ACHN (cell line): Measurements from ENCODE around the gene SMIM31.

Experiments used
- DNase-seq: peaks from one replicate; pipeline ENCODE4 v3.0.0-alpha.2; 2015
- in situ Hi-C: cut with HindIII; loops from 2 replicates; pipeline ENCODE4 v1.10.0; 2017; ENCODE audit warnings: low sequenced_read_pairs, low pct_ligation_motif_present, low pct_unique_long_range_greater_than_20kb

The SMIM31 gene

GRCh38 chr4:164779080-164779479, 25.1 kb downstream of the SMIM31 start:
- DNase-seq, result no peak
- in situ Hi-C loops, result no loop called here

DNA sequence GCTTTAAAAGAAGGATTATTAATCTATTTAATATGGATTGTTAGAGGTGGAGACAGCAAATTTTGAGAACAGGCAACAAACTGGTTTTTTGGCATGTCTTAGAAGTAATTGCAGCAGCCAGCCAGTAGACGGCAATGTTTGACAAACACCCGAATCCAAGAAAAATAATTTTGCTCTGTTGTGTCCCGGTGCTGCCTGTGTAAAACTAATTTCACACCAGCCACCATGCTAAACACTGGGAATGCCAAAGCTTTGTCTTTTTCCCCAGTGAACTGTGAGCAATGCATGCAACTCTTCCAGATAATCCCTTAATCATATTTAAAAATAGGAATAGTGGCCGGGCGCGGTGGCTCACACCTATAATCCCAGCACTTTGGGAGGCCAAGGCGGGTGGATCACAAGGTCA, 25.9 kb downstream of the SMIM31 start:
- in situ Hi-C loops, result no loop called here
- DNase-seq, result peak; percentile 41

- in situ Hi-C loops, result no loop called here
- no peak for DNase-seq
These were observed 26.9 kb downstream of the SMIM31 start for GRCh38 chr4:164780839-164781238.

DNA sequence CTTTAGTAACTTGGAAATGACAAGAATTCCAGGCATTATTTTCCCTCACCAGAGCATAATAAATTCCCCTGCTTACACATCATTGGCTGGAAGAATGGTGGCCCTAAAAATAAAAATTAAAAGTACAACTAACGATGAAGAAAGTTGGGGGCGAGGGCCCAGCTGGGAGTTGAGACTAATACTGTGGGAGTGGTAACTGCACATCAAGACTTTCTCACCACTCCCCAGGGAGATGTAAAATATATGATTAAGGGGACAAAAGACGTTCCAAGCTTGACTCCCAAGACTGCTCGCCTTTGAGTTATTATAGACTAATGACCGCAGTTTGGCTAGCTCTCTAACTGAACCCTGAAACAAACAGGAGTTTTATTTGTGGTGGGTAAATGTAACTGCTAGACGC, 30.0 kb downstream of the SMIM31 start:
- DNase-seq, result no peak
- in situ Hi-C loops, result no loop called here

DNA sequence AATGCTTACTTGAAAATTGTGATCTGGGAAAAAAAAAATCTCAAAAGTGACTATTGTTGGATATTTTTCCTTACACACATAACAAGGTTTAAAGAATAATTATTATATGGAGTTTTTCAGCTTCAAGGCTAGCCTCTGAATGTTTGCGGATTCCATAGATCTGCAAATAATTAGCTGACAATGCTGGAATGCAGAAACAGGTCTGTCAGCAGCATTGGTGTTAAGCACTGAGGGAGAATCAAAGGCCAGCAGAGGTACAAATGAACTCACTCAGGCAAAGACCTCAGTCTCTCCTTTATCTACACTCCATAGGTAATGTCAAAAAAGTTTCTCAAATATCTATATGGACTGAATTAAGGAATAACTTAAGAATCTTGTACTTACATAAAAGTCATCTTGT, 35.1 kb downstream of the SMIM31 start:
- in situ Hi-C loops, result no loop called here

GRCh38 chr4:164790249-164790648, 36.3 kb downstream of the SMIM31 start:
- in situ Hi-C loops, result no loop called here
- DNase-seq, result no peak

More for the DNA sequence above, 35.1 kb downstream of the SMIM31 start:
- DNase-seq, result no peak

DNA sequence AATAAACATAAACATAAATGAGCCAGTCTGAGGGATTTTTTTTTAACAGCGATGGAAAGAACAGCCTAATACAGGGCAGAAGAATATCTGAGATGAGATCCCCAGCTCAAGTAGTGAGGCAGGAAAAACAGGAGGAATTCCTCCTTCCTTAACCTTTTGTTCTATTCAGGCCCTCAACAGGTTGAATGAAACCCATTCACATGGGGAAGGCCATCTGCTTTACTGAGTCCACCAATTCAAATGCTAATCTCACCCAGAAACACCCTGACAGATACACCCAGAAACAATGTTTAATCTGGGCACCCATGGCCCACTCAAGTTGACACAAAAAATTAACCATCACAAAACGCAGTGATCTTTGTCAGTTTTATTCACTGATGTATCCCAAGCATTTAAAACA, 45.5 kb downstream of the SMIM31 start:
- DNase-seq, result no peak
- in situ Hi-C loops, result no loop called here

DNA sequence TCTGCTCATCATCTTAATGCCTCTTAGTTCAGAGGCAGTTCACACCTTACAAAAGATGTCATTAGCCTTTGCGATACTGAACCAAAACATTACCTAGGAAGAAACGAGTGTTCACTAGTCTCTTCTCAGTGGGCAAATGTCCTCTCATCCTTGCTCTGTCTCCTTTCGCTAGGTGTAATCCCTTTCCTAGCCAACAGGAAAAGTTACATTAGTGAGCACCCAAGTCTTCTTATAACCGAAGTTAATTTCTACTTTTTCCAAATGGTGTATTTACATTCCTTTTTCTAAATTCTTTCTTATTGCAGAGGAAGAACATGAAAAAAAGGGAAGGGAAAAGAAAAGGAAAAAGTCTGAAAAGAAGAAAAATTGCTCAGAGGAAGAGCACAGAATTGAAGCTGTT, 46.9 kb downstream of the SMIM31 start:
- no peak for DNase-seq
- in situ Hi-C loops, result no loop called here

- peak; percentile 28 for DNase-seq
- in situ Hi-C loops, result no loop called here
These were observed 48.5 kb downstream of the SMIM31 start for GRCh38 chr4:164802301-164802901.

DNA sequence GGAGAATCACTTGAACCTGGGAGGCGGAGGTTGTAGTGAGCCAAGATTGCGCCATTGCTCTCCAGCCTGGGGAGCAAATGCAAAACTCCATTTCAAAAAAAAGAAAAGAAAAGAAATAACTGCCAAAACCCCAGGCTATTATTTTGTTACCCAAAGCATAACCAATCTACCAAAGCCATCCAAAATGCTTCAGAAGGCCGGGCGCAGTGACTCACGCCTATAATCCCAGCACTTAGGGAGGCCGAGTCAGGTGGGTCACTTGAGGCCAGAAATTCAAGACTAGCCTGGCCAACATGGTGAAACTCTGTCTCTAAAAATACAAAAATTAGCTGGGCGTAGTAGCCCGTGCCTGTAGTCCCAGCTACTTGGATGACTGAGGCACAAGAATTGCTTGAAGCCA, 49.8 kb downstream of the SMIM31 start:
- no peak for DNase-seq
- in situ Hi-C loops, result no loop called here

- DNase-seq, result peak; percentile 24
- in situ Hi-C loops, result no loop called here
These were observed 53.7 kb downstream of the SMIM31 start for GRCh38 chr4:164807611-164808010.

DNA sequence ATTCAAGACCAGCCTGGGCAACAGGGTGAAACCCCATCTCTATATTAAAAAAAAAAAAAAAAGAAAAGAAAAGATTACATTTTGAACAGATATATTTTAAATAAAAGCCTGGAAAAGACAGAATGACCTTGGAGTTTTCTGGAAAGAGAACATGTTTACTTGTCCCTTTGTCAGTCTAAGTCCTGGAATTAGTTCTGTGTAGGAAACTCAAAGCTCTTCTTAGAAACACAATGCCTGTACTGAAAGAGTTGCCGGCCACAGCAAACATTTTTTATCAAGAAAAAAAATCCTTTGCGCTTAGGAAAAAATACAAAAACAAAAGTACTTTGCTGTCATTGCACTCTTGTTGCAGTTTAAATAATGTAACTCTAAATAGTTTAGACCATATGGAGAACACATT, 59.6 kb downstream of the SMIM31 start:
- in situ Hi-C loops, result no loop called here
- DNase-seq, result no peak

- in situ Hi-C loops, result no loop called here
These were observed 61.8 kb downstream of the SMIM31 start for GRCh38 chr4:164815711-164816110.

DNA sequence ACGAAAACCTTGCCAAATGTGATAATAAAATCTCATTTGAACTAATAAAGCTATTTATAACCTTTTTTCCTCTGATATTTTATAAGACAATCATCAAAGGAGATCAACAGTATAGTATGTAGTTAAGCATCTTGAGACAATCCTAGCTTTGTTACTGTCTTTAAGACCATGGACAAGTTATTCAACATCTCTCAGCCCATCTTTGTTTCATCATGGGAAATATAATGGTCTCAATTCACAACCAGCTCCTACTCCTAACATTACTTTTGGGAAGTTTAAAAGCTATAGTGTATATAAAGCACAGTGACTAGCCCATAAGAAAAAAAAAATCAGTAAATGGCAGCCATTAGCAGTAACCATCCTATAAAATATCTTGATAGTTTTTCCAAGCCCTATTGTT, 65.4 kb downstream of the SMIM31 start:
- in situ Hi-C loops, result no loop called here
- DNase-seq, result no peak

More at GRCh38 chr4:164815711-164816110, 61.8 kb downstream of the SMIM31 start:
- DNase-seq, result no peak

DNA sequence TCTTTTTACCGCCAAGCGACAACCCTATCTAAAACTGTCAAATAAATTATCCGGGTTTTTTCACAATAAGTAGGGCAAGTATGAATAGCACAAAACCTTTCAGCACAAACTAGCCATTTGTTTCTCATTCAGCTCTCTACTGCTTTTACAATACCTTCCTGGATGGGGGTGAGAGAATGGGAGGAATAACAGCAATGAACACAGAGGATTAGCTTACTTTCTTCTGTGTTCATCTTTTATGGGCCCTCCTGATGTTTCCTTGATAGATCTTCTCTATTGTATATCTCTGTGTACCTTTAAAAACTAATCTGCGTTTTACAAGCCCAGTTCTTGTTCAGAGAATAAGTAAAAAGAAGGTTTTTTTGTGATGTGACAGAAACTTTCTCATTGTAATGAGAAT, 67.8 kb downstream of the SMIM31 start:
- no peak for DNase-seq
- in situ Hi-C loops, result no loop called here

GRCh38 chr4:164824581-164824980, 70.7 kb downstream of the SMIM31 start:
- in situ Hi-C loops, result no loop called here
- DNase-seq, result no peak

DNA sequence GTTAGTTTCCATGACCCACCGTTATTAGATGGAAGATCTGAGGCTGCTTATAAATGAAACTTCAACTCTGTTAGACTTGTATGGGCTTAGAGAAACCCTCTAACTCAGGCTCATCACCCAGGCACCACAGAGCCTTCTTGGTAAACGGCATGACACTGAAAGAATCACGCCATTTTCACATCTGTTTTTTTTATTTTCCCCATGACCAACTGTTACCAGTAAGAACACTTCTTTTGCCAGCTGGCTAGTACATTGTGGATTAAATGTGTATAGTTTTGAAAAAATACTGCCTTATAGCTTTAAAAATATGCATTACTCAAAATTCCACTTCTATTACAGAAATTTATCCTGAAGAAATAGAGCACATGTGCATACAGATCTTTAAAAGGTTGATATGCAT, 75.0 kb downstream of the SMIM31 start:
- in situ Hi-C loops, result no loop called here
- no peak for DNase-seq

DNA sequence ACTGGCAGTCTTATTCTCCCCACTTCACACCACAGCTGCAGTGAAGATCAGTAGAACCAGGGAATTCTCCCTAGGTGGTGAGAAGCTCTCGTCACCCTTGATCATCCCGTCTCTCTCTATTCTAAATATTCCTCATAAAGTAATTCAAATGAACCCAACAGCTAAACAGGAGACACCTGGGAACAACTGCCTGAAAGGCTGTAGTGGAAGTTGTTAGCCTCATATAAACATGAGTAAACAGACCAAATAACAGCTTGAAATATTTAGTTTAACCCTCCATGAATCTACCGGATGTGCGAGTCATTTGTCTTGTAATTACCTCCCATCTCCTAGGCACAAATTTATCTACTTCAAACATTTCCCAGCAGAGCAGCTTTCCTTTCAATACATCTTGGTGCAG, 92.6 kb downstream of the SMIM31 start:
- in situ Hi-C loops, result no loop called here
- no peak for DNase-seq

GRCh38 chr4:164847016-164847415, 93.1 kb downstream of the SMIM31 start:
- no peak for DNase-seq
- in situ Hi-C loops, result no loop called here

DNA sequence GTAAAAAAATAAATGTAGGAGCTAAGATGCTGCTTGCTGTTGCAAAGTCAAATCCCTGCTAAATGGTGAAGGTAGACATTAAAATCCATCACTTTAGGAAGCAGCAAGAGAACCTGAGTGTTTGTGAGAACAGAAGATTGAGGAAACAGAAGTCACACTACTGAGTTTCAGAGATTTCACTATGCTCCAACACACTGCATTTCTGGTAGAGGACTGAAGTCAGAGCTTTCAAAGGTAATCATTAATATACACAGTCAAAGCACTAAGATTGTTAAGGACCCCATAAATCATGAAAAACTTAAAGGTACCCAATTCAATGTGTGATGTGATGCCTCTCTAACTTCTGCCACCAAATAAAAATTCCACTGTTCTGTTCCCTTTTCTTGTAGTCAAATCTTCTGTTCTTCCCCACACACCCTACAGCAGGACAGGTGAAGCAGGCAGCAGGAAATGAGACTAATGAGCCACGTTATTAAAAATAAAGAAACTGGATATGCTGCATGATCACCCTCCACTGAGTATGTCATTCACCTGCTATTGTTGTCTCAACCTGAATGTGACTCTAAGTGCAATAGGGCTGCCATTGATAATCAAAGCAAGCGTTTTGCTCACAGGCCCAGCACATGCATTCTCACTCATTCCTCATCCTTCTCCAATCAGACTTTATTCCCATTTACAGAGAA, 94.2 kb downstream of the SMIM31 start:
- in situ Hi-C loops, result no loop called here

More for the DNA sequence above, 94.2 kb downstream of the SMIM31 start:
- DNase-seq, result no peak
